RWPE2 (cell line): ENCODE data around the gene ANO3.
A peak's percentile ranks its signal among the peaks of the same experiment; 100 is the strongest.

Experiments
- ATAC-seq: fragments of 200-7000 bp; cut with Tn5 transposase; 3 replicates; pipeline ENCODE4 v1.9.1; 2021; ENCODE audit warnings: low read depth
- DNase-seq: peaks from one replicate; pipeline ENCODE4 v3.0.0-alpha.2; 2020; ENCODE audit warnings: low spot score
- H3K27ac ChIP-seq: fragments of 450-650 bp; 2 replicates; pipeline ENCODE4 v1.5.1; 2017; ENCODE audit warnings: mild to moderate bottlenecking; ENCODE audit not compliant: poor library complexity, severe bottlenecking
- H3K27me3 ChIP-seq: fragments of 250-450 bp; sonication (Bioruptor Pico); 2 replicates; pipeline ENCODE4 v1.5.1; 2021; ENCODE audit warnings: mild to moderate bottlenecking, moderate library complexity; ENCODE audit not compliant: insufficient read depth, poor library complexity, severe bottlenecking
- H3K36me3 ChIP-seq: fragments of 250-450 bp; sonication (Bioruptor Pico); 2 replicates; pipeline ENCODE4 v1.5.1; 2020; ENCODE audit warnings: low read depth, mild to moderate bottlenecking, moderate library complexity
- H3K4me1 ChIP-seq: fragments of 250-450 bp; sonication (Bioruptor Pico); 2 replicates; pipeline ENCODE4 v1.5.1; 2021; ENCODE audit warnings: mild to moderate bottlenecking, moderate library complexity; ENCODE audit not compliant: insufficient read depth, poor library complexity, severe bottlenecking
- H3K4me3 ChIP-seq: fragments of 250-450 bp; sonication (Bioruptor Pico); 2 replicates; pipeline ENCODE4 v1.5.1; 2021; ENCODE audit warnings: mild to moderate bottlenecking, moderate library complexity; ENCODE audit not compliant: severe bottlenecking
- H3K9me3 ChIP-seq: fragments of 250-450 bp; sonication (Bioruptor Pico); 2 replicates; pipeline ENCODE4 v1.5.1; 2021; ENCODE audit warnings: mild to moderate bottlenecking, moderate library complexity; ENCODE audit not compliant: severe bottlenecking
- TF ChIP-seq, protein P1 (sequence below): fragments of 450-650 bp; IDR thresholded peaks from one replicate; pipeline ENCODE4 v1.5.1; 2017; ENCODE audit warnings: mild to moderate bottlenecking, moderate library complexity; ENCODE audit not compliant: poor library complexity, severe bottlenecking

ANO3 gene

GRCh38 chr11:26676641-26677040, 344.7 kb downstream of the ANO3 start:
- H3K27ac ChIP-seq = peak overlapping the region; percentile 26
- H3K27me3 ChIP-seq = no peaks in the 10 kb centered on the region
- TF ChIP-seq, protein P1, sequence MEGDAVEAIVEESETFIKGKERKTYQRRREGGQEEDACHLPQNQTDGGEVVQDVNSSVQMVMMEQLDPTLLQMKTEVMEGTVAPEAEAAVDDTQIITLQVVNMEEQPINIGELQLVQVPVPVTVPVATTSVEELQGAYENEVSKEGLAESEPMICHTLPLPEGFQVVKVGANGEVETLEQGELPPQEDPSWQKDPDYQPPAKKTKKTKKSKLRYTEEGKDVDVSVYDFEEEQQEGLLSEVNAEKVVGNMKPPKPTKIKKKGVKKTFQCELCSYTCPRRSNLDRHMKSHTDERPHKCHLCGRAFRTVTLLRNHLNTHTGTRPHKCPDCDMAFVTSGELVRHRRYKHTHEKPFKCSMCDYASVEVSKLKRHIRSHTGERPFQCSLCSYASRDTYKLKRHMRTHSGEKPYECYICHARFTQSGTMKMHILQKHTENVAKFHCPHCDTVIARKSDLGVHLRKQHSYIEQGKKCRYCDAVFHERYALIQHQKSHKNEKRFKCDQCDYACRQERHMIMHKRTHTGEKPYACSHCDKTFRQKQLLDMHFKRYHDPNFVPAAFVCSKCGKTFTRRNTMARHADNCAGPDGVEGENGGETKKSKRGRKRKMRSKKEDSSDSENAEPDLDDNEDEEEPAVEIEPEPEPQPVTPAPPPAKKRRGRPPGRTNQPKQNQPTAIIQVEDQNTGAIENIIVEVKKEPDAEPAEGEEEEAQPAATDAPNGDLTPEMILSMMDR = no peak
- no peak overlapping the region for H3K4me3 ChIP-seq
- no peak for DNase-seq
- peaks cover 8% of the 10 kb centered on the region for H3K4me1 ChIP-seq
- 0 out of 3 replicates have a peak, but pooled peaks have one; percentile 23 for ATAC-seq
- H3K9me3 ChIP-seq = no peaks in the 10 kb centered on the region
- H3K36me3 ChIP-seq = no peaks in the 10 kb centered on the region

DNA sequence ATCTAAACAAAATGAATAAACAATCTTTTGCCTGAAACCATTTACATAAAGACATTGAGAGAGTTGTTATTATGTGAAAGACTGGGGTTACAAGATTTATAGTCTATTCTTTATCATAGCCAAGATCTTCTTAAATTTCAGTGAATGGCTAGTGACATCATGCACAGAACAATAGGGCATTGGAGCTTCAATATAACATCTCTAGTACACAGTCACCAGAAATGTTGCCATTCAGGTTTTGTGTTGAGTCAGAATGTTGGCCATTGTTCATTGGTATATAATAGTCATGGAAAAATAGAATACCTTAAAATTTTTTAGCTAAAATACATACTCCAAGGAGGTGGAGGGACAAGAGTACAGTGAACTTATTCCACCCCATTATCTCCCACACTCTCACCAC, 345.6 kb downstream of the ANO3 start:
- peak overlapping the region; percentile 26 for H3K27ac ChIP-seq
- no peaks in the 10 kb centered on the region for H3K36me3 ChIP-seq
- TF ChIP-seq, protein P1 = no peak
- DNase-seq = no peak
- no peak overlapping the region for H3K4me3 ChIP-seq
- H3K4me1 ChIP-seq = peaks cover 8% of the 10 kb centered on the region
- peak; percentile 66 for ATAC-seq
- H3K27me3 ChIP-seq = no peaks in the 10 kb centered on the region
- no peaks in the 10 kb centered on the region for H3K9me3 ChIP-seq

- H3K36me3 ChIP-seq = no peaks in the 10 kb centered on the region
- DNase-seq = no peak
- no peak for ATAC-seq
- H3K27me3 ChIP-seq = no peaks in the 10 kb centered on the region
- H3K27ac ChIP-seq = no peak overlapping the region
- H3K4me1 ChIP-seq = no peaks in the 10 kb centered on the region
- no peak overlapping the region for H3K4me3 ChIP-seq
- TF ChIP-seq, protein P1 = no peak
- H3K9me3 ChIP-seq = no peaks in the 10 kb centered on the region
Observed at GRCh38 chr11:26687351-26687750, 355.4 kb downstream of the ANO3 start.

GRCh38 chr11:26688701-26689100, 356.8 kb downstream of the ANO3 start:
- ATAC-seq = no peak
- H3K27me3 ChIP-seq = no peaks in the 10 kb centered on the region
- H3K4me3 ChIP-seq = no peak overlapping the region
- no peak for DNase-seq
- no peaks in the 10 kb centered on the region for H3K36me3 ChIP-seq
- no peaks in the 10 kb centered on the region for H3K9me3 ChIP-seq
- H3K27ac ChIP-seq = no peak overlapping the region
- TF ChIP-seq, protein P1 = no peak
- H3K4me1 ChIP-seq = no peaks in the 10 kb centered on the region

- Histone ChIP-seq H3K36me3 (no peaks in the 10 kb centered on the region), H3K27me3 (no peaks in the 10 kb centered on the region), H3K4me3 (no peak overlapping the region), H3K4me1 (no peaks in the 10 kb centered on the region), H3K27ac (no peak overlapping the region), H3K9me3 (no peaks in the 10 kb centered on the region)
- TF ChIP-seq, protein P1 = no peak
- DNase-seq (no peak), ATAC-seq (peak; percentile 88)
Observed at GRCh38 chr11:26696330-26696729, 364.4 kb downstream of the ANO3 start.
